Glutamatergic neuron (in vitro differentiated cells): ENCODE data around the gene FBH1. TPM values are rescaled to one million over a fixed set of nuclear protein-coding genes. Genes with fewer than 3 reads are reported as not detected.

Experiments used
- DNase-seq: peaks from one replicate; pipeline ENCODE4 v3.0.0; 2022
- H3K27ac Mint-ChIP-seq: one replicate; pipeline ENCODE4 v1.8.0; 2020; ENCODE audit warnings: mild to moderate bottlenecking, mixed read lengths, inconsistent platforms; ENCODE audit not compliant: unreplicated experiment
- H3K27me3 Mint-ChIP-seq: one replicate; pipeline ENCODE4 v1.8.0; 2020; ENCODE audit warnings: mild to moderate bottlenecking, moderate library complexity, mixed read lengths, inconsistent platforms; ENCODE audit not compliant: unreplicated experiment
- H3K36me3 Mint-ChIP-seq: one replicate; pipeline ENCODE4 v1.8.0; 2020; ENCODE audit warnings: mild to moderate bottlenecking, mixed read lengths, inconsistent platforms; ENCODE audit not compliant: unreplicated experiment
- H3K4me1 Mint-ChIP-seq: one replicate; pipeline ENCODE4 v1.8.0; 2020; ENCODE audit warnings: mild to moderate bottlenecking, low read depth, mixed read lengths, inconsistent platforms; ENCODE audit not compliant: unreplicated experiment
- H3K4me3 Mint-ChIP-seq: one replicate; pipeline ENCODE4 v1.8.0; 2020; ENCODE audit warnings: mild to moderate bottlenecking, mixed read lengths, inconsistent platforms; ENCODE audit not compliant: unreplicated experiment
- H3K9me3 Mint-ChIP-seq: one replicate; pipeline ENCODE4 v1.8.0; 2020; ENCODE audit warnings: mild to moderate bottlenecking, moderate library complexity, mixed read lengths, inconsistent platforms; ENCODE audit not compliant: unreplicated experiment
- total RNA-seq: library from RNA; stranded (reverse); fragmentation: NEBNext Ultra II Directional; extraction: Animal tissue kit (Norgen Biotek cat#: 25700); gene quantifications from one replicate; pipeline ENCODE4 v1.2.1, GENCODE V29; 2021; ENCODE audit not compliant: unreplicated experiment
- TF ChIP-seq, protein P1 (sequence below): fragments of 200-600 bp; sonication (generic); IDR thresholded peaks from one replicate; pipeline ENCODE4 v1.5.0; 2021; ENCODE audit not compliant: partially characterized antibody, unreplicated experiment

Gene FBH1
- total RNA-seq, 1 donor from 2014 or later: 65.0 TPM

DNA sequence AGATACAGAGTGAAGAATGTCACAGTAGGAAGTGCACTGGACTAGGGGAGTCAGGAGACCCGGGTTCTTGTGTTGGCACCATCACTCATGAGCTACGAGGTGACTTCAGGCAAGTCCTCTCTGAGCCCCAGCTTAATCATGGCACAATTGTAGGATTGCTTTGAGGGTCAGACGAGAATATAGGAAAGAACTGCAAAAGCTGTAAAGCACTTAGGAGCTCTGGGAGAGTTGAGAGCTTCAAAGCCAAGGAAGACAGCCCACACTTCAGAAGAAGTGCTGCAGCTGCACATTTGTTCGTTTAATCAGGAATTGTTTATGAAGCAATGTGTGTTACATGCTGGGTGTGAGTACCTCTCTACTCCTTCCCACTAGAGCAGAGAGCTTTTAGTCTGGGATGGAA lies 4.4 kb downstream of the FBH1 start:
- H3K4me3 Mint-ChIP-seq: no peak overlapping the region
- peaks cover 15% of the 10 kb centered on the region for H3K4me1 Mint-ChIP-seq
- DNase-seq: no peak
- H3K9me3 Mint-ChIP-seq: peaks cover 4% of the 10 kb centered on the region
- TF ChIP-seq, protein P1, sequence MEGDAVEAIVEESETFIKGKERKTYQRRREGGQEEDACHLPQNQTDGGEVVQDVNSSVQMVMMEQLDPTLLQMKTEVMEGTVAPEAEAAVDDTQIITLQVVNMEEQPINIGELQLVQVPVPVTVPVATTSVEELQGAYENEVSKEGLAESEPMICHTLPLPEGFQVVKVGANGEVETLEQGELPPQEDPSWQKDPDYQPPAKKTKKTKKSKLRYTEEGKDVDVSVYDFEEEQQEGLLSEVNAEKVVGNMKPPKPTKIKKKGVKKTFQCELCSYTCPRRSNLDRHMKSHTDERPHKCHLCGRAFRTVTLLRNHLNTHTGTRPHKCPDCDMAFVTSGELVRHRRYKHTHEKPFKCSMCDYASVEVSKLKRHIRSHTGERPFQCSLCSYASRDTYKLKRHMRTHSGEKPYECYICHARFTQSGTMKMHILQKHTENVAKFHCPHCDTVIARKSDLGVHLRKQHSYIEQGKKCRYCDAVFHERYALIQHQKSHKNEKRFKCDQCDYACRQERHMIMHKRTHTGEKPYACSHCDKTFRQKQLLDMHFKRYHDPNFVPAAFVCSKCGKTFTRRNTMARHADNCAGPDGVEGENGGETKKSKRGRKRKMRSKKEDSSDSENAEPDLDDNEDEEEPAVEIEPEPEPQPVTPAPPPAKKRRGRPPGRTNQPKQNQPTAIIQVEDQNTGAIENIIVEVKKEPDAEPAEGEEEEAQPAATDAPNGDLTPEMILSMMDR: no peak
- H3K27ac Mint-ChIP-seq: no peak overlapping the region
- peaks cover 5% of the 10 kb centered on the region for H3K27me3 Mint-ChIP-seq
- H3K36me3 Mint-ChIP-seq: no peaks in the 10 kb centered on the region

DNA sequence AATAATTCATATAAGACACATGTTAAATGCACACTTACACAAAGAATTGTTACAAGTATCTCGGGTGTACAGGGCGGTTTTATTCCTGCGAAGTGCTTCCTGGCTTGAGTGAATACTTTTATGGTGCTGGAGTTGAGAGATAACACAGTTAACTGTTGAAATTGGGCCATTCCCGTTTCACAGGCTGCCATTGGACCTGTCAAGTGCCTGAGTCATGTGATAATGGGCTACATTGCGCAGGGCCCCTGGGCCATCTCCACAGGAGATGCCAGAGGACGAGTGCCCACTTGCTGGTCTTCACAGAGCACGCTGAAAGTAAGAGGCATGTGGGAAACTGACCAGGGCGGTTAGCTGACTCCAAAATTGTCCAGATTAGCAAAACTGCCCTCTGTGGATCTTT lies 4.8 kb downstream of the FBH1 start:
- Mint-ChIP-seq H3K4me1 (peaks cover 15% of the 10 kb centered on the region), H3K27ac (no peak overlapping the region), H3K36me3 (no peaks in the 10 kb centered on the region), H3K9me3 (peaks cover 4% of the 10 kb centered on the region), H3K27me3 (peaks cover 5% of the 10 kb centered on the region), H3K4me3 (no peak overlapping the region)
- DNase-seq: no peak
- TF ChIP-seq, protein P1: no peak

DNA sequence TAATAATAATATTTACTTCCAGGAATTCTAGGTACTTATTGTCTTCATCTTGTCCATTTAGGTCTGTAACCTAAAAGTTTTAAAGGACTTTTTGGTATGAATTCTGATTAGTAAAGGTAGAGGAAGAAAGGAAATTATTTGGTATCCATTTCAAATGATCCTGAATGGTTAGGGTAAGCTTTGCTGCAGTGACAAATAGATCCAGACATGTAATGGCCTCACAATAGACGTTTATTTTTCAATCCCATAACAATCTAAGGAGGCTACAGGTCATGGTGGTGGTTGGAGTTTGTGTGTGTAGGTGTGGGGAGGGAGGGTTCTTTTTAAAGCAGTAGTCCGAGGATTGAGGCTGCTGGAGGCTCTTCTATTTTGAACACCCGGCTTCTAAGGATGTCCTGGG lies 5.3 kb downstream of the FBH1 start:
- H3K9me3 Mint-ChIP-seq: peaks cover 4% of the 10 kb centered on the region
- H3K27me3 Mint-ChIP-seq: peaks cover 5% of the 10 kb centered on the region
- H3K4me3 Mint-ChIP-seq: no peak overlapping the region
- no peak for DNase-seq
- H3K4me1 Mint-ChIP-seq: peaks cover 15% of the 10 kb centered on the region
- H3K27ac Mint-ChIP-seq: no peak overlapping the region
- TF ChIP-seq, protein P1: no peak
- H3K36me3 Mint-ChIP-seq: no peaks in the 10 kb centered on the region

DNA sequence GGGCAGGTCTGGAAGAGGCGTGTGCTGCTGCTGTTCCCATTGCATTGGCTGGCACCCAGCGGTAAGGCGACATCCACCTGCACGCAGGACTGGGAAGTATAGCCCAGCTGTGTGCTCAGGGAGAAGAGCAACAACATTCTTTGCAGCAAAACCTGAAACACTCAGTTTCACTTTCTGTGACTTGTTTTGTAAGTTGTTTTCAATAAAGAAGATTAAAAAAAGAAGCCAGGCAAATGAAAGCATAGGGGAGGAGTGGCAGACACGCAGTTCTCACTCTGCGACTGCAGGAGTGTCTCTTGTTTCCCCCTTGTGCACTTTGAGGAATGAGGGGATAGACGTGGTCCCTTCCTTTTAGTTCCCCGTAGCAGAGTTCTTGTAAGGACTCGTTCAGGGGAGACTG lies 5.8 kb downstream of the FBH1 start:
- peaks cover 12% of the 10 kb centered on the region for H3K4me1 Mint-ChIP-seq
- H3K4me3 Mint-ChIP-seq: no peak overlapping the region
- H3K27ac Mint-ChIP-seq: no peak overlapping the region
- peaks cover 1% of the 10 kb centered on the region for H3K9me3 Mint-ChIP-seq
- no peaks in the 10 kb centered on the region for H3K36me3 Mint-ChIP-seq
- TF ChIP-seq, protein P1: no peak
- H3K27me3 Mint-ChIP-seq: peaks cover 2% of the 10 kb centered on the region
- no peak for DNase-seq

DNA sequence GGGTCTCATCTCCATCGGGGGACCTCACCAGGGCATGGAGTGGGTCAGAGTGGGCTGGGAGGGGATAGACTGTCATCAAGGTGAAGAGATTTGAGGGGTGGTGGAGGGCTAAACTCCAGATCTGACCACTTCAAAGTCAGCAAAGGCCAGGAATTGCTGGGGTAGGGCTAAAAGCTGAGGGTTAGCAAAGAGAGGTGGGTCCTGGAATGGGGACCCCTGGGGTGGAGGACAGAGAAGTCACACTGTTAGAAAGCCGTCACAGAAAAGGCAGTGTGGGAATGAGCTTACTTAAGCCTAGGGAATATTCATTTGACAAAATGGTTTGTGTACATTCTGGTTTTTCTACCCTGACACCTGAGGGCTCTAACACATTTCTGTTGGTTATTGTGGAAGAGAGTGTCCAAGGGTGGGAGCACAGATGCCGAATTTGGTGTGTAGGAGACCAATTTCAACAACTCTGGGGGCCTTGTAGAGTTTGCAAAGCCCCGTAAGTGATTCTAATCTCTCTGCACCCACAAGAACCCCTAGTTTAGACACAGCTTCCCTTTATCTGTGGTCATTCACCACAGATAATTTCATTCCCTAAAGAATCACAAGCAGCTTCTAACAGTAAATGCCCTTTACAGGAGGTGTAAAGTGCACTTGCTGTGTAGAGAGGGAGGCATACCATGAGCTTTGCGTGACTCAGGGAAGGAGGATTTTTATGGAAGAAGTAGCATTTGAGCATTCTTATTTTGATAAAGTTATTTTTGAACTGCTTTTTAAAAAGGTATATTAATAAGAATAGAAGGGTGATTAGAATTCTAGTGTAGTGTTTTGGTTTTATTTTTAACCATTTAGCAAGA lies 6.4 kb downstream of the FBH1 start:
- peaks cover 1% of the 10 kb centered on the region for H3K9me3 Mint-ChIP-seq
- no peak overlapping the region for H3K27ac Mint-ChIP-seq
- H3K4me1 Mint-ChIP-seq: peaks cover 6% of the 10 kb centered on the region
- peaks cover 2% of the 10 kb centered on the region for H3K27me3 Mint-ChIP-seq
- DNase-seq: no peak
- H3K4me3 Mint-ChIP-seq: no peak overlapping the region
- no peaks in the 10 kb centered on the region for H3K36me3 Mint-ChIP-seq
- TF ChIP-seq, protein P1: no peak
